ENCODE data around the gene E2F1. TPM values are rescaled to one million over a fixed set of nuclear protein-coding genes. Genes with fewer than 3 reads are reported as not detected.

The E2F1 gene, protein sequence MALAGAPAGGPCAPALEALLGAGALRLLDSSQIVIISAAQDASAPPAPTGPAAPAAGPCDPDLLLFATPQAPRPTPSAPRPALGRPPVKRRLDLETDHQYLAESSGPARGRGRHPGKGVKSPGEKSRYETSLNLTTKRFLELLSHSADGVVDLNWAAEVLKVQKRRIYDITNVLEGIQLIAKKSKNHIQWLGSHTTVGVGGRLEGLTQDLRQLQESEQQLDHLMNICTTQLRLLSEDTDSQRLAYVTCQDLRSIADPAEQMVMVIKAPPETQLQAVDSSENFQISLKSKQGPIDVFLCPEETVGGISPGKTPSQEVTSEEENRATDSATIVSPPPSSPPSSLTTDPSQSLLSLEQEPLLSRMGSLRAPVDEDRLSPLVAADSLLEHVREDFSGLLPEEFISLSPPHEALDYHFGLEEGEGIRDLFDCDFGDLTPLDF
- total RNA-seq = 10 to 100 TPM in 1 of 2 donors, 1 to 10 TPM in 1; 4.6 to 23.3 TPM

DNA sequence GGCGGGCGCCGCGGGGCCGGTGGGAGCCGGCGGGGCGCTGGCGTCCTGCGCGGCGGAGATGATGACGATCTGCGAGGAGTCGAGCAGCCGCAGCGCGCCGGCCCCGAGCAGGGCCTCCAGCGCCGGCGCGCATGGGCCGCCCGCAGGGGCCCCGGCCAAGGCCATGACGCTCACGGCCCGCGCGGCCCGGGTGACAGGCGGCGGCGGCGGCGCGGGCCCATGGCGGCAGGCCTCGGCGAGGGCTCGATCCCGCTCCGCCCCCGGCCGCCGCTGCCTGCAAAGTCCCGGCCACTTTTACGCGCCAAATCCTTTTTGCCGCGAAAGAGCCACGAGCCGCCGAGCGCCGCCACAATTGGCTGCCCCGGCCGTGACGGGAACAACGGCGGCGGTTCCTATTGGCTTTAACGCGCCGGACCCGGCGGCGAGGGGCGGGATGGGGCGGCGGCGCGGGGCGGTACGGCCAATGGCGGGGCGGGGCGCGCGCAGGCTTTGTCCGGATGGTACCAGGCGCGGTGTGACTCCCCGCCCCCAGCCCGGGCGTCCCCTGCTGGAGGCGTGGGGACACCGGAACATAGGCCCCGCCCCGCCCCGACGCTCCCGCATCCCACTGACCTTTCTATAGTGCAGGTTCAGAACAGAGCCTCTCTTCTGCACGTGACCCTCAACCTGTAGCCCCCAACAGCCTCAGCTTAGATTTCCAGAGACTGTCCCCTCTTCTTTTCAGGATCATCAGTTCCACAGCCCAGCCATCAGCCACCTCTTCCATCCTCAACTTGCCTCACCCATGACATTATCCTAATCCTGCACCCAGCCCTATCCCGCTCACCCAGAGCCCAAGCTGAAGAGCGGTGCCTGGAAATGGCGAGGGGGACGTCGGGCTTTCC, at the start of gene E2F1:
E2F1 (minus strand) TSS at position 286 of the 884 bp plus-strand sequence; CDS start at position 165, 121 bp downstream.
- peak within 1 kb of the TSS; percentile 42 for H3K4me3 ChIP-seq
- no peaks in the 10 kb centered on the region for H3K9me3 ChIP-seq
- peak; percentile 97 for DNase-seq
- H3K9ac ChIP-seq (ENCODE audit: low read depth in 2 of 2, low read length in 2 of 2) = peak within 1 kb of the TSS; percentile 62 to 77
- intact Hi-C loops (cut with DNase I) = no loop called here
- H3K27me3 ChIP-seq = no peaks in the 10 kb centered on the region
- TF ChIP-seq, protein P1, sequence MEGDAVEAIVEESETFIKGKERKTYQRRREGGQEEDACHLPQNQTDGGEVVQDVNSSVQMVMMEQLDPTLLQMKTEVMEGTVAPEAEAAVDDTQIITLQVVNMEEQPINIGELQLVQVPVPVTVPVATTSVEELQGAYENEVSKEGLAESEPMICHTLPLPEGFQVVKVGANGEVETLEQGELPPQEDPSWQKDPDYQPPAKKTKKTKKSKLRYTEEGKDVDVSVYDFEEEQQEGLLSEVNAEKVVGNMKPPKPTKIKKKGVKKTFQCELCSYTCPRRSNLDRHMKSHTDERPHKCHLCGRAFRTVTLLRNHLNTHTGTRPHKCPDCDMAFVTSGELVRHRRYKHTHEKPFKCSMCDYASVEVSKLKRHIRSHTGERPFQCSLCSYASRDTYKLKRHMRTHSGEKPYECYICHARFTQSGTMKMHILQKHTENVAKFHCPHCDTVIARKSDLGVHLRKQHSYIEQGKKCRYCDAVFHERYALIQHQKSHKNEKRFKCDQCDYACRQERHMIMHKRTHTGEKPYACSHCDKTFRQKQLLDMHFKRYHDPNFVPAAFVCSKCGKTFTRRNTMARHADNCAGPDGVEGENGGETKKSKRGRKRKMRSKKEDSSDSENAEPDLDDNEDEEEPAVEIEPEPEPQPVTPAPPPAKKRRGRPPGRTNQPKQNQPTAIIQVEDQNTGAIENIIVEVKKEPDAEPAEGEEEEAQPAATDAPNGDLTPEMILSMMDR (IDR thresholded peaks at IDR 0.05) = peak; percentile 32
- H3K27ac ChIP-seq = no peak within 1 kb of the TSS
- H3K4me1 ChIP-seq = peaks cover 13% of the 10 kb centered on the region
- H3K36me3 ChIP-seq = no peaks in the 10 kb centered on the region

DNA sequence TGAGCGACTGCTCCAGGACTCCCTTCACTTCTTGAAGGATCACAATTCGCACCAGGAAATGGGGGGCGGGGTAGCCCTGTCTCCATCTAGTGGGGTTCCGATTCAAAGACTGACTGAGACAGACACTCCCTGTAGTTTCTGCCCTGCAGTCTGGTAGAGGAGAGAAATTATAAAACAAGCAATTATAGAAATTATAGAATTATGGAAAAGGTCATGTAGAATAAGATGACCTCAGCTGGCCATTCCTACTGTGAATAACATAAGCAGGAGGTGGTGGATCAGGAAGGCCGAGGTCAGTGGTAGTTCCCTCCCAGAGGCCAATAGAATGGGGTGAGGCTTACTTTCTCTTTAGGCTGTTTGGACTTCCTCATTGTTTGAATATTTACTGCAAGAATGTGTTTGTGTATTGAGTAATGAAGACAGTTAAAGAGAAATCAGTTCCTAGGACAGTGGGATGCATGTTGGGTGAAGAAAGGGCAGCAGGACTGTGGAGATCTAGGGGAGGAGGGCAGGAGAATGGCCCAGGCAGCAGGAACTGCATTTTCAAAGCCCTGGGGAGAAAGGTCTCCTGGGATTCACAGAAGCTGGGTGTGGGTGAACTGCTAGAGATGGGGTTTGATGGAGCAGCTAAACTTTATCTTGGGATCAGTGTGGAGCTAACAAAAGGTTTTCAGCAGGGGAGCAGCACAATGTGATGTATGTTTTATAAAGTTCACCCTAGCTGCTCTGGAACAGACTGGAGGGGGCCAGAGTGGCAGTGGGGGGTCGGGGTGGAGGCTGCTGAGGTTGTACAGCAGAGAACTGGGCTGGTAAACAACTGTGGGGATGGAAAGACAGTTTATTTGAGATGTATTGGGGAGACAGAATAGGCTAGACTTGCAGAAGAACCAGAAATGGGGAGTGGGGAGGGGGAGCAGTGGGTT, 47.7 kb upstream of the E2F1 start:
- DNase-seq = peak; percentile 71
- Histone ChIP-seq H3K27ac (peak overlapping the region; percentile 97), H3K4me1 (peaks cover 3% of the 10 kb centered on the region), H3K36me3 (no peaks in the 10 kb centered on the region), H3K27me3 (no peaks in the 10 kb centered on the region), H3K4me3 (no peak overlapping the region), H3K9me3 (peaks cover 6% of the 10 kb centered on the region), H3K9ac (ENCODE audit: low read depth in 2 of 2, low read length in 2 of 2) (peak overlapping the region; percentile 50 to 58)
- TF ChIP-seq, protein P1 (IDR thresholded peaks at IDR 0.05) = no peak
- intact Hi-C loops (cut with DNase I) = loop anchor here (5.0 kb wide), 1 partner anchor 53 kb away; no protein-coding TSS in a partner anchor

DNA sequence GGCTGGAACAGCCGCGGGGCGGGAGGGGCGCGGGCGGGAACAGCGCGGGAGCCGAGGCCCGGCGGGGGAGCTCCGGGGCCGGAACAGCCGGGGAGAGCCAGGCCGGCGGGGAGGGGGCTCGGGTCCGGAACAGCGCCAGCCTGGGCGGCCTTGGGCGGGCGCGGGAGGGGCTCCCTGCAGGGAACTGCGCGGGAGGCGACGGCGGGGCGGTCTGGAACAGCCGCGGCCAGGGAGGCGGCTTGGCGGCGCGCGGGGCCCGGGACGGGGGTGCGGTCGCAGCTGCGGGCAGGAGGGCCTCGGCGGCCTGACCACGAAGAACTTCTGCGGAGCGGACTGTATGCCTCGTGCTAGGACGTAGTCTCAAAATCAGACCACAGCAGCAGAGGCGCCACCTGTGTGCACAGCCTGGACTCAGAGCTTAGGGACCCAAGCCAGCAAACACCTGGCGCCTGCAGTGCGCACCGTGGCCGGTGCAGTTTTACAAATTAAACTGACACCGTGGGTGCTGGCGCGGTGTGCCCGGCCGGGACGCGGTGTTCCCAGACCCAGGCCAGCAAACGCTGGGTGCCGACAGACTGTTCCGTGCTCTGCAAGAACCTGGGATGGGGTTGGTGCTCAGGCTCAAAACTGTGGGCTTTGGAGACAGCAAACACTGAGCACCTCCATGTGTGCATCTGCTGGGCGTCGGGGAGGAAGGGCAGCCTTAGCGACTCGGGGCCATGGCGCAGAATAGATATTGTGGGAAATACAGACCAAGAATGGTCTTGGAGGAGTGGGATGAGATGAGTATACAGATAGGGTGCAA, 46.2 kb upstream of the E2F1 start:
- peaks cover 6% of the 10 kb centered on the region for H3K9me3 ChIP-seq
- H3K4me3 ChIP-seq = peak overlapping the region; percentile 50
- H3K27ac ChIP-seq = peak overlapping the region; percentile 97
- peak; percentile 88 for DNase-seq
- intact Hi-C loops (cut with DNase I) = loop anchor here (5.0 kb wide), 1 partner anchor 55 kb away; no protein-coding TSS in a partner anchor
- TF ChIP-seq, protein P1 (IDR thresholded peaks at IDR 0.05) = no peak
- H3K36me3 ChIP-seq = no peaks in the 10 kb centered on the region
- H3K4me1 ChIP-seq = peaks cover 3% of the 10 kb centered on the region
- H3K27me3 ChIP-seq = no peaks in the 10 kb centered on the region
- H3K9ac ChIP-seq (ENCODE audit: low read depth in 2 of 2, low read length in 2 of 2) = peak overlapping the region; percentile 84 to 92

DNA sequence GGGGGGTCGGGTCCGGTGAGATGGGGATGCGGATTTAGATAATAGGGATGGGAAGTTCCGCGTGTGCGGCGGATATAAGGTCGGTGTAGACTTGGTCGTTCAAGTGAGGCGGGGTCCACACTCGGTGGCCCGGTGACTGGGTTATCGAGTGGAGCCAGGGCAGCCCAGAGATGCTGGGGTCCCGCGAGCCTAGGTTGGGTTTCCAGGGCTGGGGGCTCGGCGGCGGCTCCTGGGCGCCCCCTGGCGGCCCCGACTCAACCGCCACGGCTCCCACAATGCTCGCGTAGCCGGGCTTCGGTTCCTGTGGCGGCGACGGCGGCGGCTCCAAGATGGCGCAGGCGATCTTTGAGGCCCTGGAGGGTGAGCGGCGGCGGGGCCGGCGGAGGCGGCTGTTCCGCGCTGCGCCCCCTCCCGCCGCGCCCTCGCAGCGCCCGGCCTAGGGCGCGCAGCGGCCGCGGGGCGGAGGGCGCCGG, 45.5 kb upstream of the E2F1 start, which contains the start of gene ZNF341:
ZNF341 (plus strand) TSS at position 304 of the 473 bp plus-strand sequence; CDS start at position 330, 26 bp downstream.
- intact Hi-C loops (cut with DNase I) = loop anchor here (5.0 kb wide), 1 partner anchor 56 kb away; no protein-coding TSS in a partner anchor
- H3K4me1 ChIP-seq = peaks cover 3% of the 10 kb centered on the region
- TF ChIP-seq, protein P1 (IDR thresholded peaks at IDR 0.05) = peak; percentile 83

More for the DNA sequence above, 45.5 kb upstream of the E2F1 start, which contains the start of gene ZNF341:
- peak within 1 kb of the TSS; percentile 84 to 92 for H3K9ac ChIP-seq (ENCODE audit: low read depth in 2 of 2, low read length in 2 of 2)
- H3K4me3 ChIP-seq = peak within 1 kb of the TSS; percentile 50
- DNase-seq = peak; percentile 88
- peak within 1 kb of the TSS; percentile 97 for H3K27ac ChIP-seq
- H3K9me3 ChIP-seq = peaks cover 2% of the 10 kb centered on the region
- H3K36me3 ChIP-seq = no peaks in the 10 kb centered on the region
- no peaks in the 10 kb centered on the region for H3K27me3 ChIP-seq

Data from colonic mucosa (tissue), 4 donors.